MM.1S (cell line): ENCODE data around the gene DPH1.

ENCODE experiments used
- DNase-seq: peaks from one replicate; pipeline ENCODE4 v3.0.0-alpha.2; 2015
- H2AFZ ChIP-seq: fragments of 300-600 bp; sonication (generic); 2 replicates; pipeline ENCODE4 v1.6.0; 2016; ENCODE audit warnings: antibody characterized with exemption, low read length
- H3F3A ChIP-seq: fragments of 300-600 bp; sonication (generic); 2 replicates; pipeline ENCODE4 v1.6.1; 2016; ENCODE audit warnings: mild to moderate bottlenecking, antibody characterized with exemption, low read length, moderate library complexity, mixed read lengths; ENCODE audit not compliant: insufficient read depth
- H3K27ac ChIP-seq: fragments of 300-600 bp; sonication (generic); 2 replicates; pipeline ENCODE4 v1.5.1; 2016; ENCODE audit warnings: mild to moderate bottlenecking, low read length
- H3K27me3 ChIP-seq: fragments of 300-600 bp; sonication (generic); replicated peaks from 2 replicates; pipeline ENCODE4 v1.6.0; 2016; ENCODE audit warnings: low read length; ENCODE audit not compliant: insufficient read depth
- H3K36me3 ChIP-seq: fragments of 300-600 bp; sonication (generic); replicated peaks from 2 replicates; pipeline ENCODE4 v1.6.1; 2016; ENCODE audit warnings: mild to moderate bottlenecking, low read length, mixed read lengths; ENCODE audit not compliant: insufficient read depth
- H3K4me1 ChIP-seq: fragments of 300-600 bp; sonication (generic); 2 replicates; pipeline ENCODE4 v1.6.1; 2016; ENCODE audit warnings: low read length, mixed read lengths
- H3K4me2 ChIP-seq: fragments of 300-600 bp; sonication (generic); 2 replicates; pipeline ENCODE4 v1.6.0; 2016; ENCODE audit warnings: low read depth, low read length
- H3K4me3 ChIP-seq: fragments of 300-600 bp; sonication (generic); 2 replicates; pipeline ENCODE4 v1.5.1; 2016; ENCODE audit warnings: low read length, mixed read lengths
- H3K79me2 ChIP-seq: fragments of 300-600 bp; sonication (generic); 2 replicates; pipeline ENCODE4 v1.6.1; 2016; ENCODE audit warnings: mixed run types, low read length, mixed read lengths
- H3K9ac ChIP-seq: fragments of 300-600 bp; sonication (generic); 2 replicates; pipeline ENCODE4 v1.6.1; 2016; ENCODE audit warnings: low read length, mixed read lengths
- H3K9me2 ChIP-seq: fragments of 300-600 bp; sonication (generic); replicated peaks from 2 replicates; pipeline ENCODE4 v1.6.1; 2016; ENCODE audit warnings: mild to moderate bottlenecking, low read length, mixed read lengths; ENCODE audit not compliant: insufficient read depth
- H3K9me3 ChIP-seq: fragments of 300-600 bp; sonication (generic); replicated peaks from 2 replicates; pipeline ENCODE4 v1.6.1; 2016; ENCODE audit warnings: mild to moderate bottlenecking, low read length, mixed read lengths; ENCODE audit not compliant: insufficient read depth
- H4K20me1 ChIP-seq: fragments of 300-600 bp; sonication (generic); 2 replicates; pipeline ENCODE4 v1.6.1; 2016; ENCODE audit warnings: mild to moderate bottlenecking, low read length, moderate library complexity, mixed read lengths; ENCODE audit not compliant: insufficient read depth
- EZH2 ChIP-seq: fragments of 300-600 bp; sonication (generic); optimal IDR thresholded peaks from 2 replicates; pipeline ENCODE3; 2017; ENCODE audit warnings: low read depth, mild to moderate bottlenecking, antibody characterized with exemption, low read length, mixed read lengths
- EZH2phosphoT487 ChIP-seq: fragments of 300-600 bp; sonication (generic); IDR thresholded peaks from 2 replicates; pipeline ENCODE4 v1.6.1; 2018; ENCODE audit warnings: antibody characterized with exemption, low read length
- TF ChIP-seq, protein P1 (sequence below): fragments of 300-600 bp; sonication (generic); IDR thresholded peaks from 2 replicates; pipeline ENCODE4 v1.5.1; 2016; ENCODE audit warnings: antibody characterized with exemption, low read length, mixed read lengths

The DPH1 gene

DNA sequence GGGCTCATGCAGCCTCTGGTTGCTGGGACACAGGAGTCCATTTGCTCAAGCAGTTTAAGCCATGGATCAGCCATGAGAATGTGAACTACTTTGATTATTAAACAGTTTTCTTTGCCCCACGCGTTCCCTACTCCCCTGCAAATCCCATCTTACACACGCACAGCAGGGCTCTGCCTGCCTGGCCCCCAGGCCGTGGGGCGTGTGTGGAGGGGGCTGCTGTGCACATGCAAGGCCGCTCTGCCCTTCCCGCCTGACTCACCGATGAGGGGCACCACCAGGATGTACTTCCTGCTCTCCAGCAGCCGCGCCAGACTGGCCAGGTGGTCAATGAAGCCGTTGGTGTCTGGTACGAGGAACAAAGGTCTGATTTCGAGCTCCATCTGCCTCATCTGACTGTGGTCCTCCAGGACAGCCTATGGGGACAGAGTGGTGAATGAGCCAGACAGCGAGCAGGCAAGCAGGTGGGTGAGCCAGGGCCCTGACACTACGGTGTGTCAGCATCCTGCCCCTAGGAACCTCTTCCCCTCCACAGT lies 38.6 kb downstream of the DPH1 start:
- no peak for TF ChIP-seq EZH2
- TF ChIP-seq, protein P1, sequence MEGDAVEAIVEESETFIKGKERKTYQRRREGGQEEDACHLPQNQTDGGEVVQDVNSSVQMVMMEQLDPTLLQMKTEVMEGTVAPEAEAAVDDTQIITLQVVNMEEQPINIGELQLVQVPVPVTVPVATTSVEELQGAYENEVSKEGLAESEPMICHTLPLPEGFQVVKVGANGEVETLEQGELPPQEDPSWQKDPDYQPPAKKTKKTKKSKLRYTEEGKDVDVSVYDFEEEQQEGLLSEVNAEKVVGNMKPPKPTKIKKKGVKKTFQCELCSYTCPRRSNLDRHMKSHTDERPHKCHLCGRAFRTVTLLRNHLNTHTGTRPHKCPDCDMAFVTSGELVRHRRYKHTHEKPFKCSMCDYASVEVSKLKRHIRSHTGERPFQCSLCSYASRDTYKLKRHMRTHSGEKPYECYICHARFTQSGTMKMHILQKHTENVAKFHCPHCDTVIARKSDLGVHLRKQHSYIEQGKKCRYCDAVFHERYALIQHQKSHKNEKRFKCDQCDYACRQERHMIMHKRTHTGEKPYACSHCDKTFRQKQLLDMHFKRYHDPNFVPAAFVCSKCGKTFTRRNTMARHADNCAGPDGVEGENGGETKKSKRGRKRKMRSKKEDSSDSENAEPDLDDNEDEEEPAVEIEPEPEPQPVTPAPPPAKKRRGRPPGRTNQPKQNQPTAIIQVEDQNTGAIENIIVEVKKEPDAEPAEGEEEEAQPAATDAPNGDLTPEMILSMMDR, result no peak
- no peak for TF ChIP-seq EZH2phosphoT487
- Histone ChIP-seq H3K79me2 (no peaks in the 10 kb centered on the region), H3K9me3 (no peaks in the 10 kb centered on the region), H3K9ac (no peak overlapping the region), H4K20me1 (no peaks in the 10 kb centered on the region), H3K4me1 (no peaks in the 10 kb centered on the region), H3F3A (no peaks in the 10 kb centered on the region), H3K4me2 (no peak overlapping the region), H3K27ac (no peak overlapping the region), H3K9me2 (no peaks in the 10 kb centered on the region), H3K36me3 (no peaks in the 10 kb centered on the region), H2AFZ (no peak overlapping the region), H3K27me3 (no peaks in the 10 kb centered on the region), H3K4me3 (no peak overlapping the region)
- no peak for DNase-seq

- Histone ChIP-seq H3K27me3 (no peaks in the 10 kb centered on the region), H3K27ac (no peak overlapping the region), H3K4me3 (no peak overlapping the region), H3K36me3 (no peaks in the 10 kb centered on the region), H4K20me1 (no peaks in the 10 kb centered on the region), H3K4me2 (no peak overlapping the region), H2AFZ (no peak overlapping the region), H3K9ac (no peak overlapping the region), H3K79me2 (no peaks in the 10 kb centered on the region), H3K9me2 (no peaks in the 10 kb centered on the region), H3K9me3 (no peaks in the 10 kb centered on the region), H3F3A (no peaks in the 10 kb centered on the region), H3K4me1 (no peaks in the 10 kb centered on the region)
- TF ChIP-seq EZH2phosphoT487 (no peak), EZH2 (no peak)
- TF ChIP-seq, protein P1, result no peak
- DNase-seq, result no peak
Observed at GRCh38 chr17:2070241-2071023, 40.5 kb downstream of the DPH1 start.

- DNase-seq, result no peak
- H2AFZ ChIP-seq, result no peak overlapping the region
- H3K4me3 ChIP-seq, result no peak overlapping the region
- no peak overlapping the region for H3K27ac ChIP-seq
- no peak overlapping the region for H3K9ac ChIP-seq
- H4K20me1 ChIP-seq, result no peaks in the 10 kb centered on the region
- no peaks in the 10 kb centered on the region for H3F3A ChIP-seq
- no peaks in the 10 kb centered on the region for H3K27me3 ChIP-seq
- H3K79me2 ChIP-seq, result no peaks in the 10 kb centered on the region
- TF ChIP-seq, protein P1, result no peak
- TF ChIP-seq EZH2phosphoT487, result no peak
- H3K4me1 ChIP-seq, result no peaks in the 10 kb centered on the region
- H3K9me3 ChIP-seq, result no peaks in the 10 kb centered on the region
- no peaks in the 10 kb centered on the region for H3K36me3 ChIP-seq
- H3K4me2 ChIP-seq, result no peak overlapping the region
- H3K9me2 ChIP-seq, result no peaks in the 10 kb centered on the region
Observed at GRCh38 chr17:2071024-2071385, 41.1 kb downstream of the DPH1 start.
